ENCODE data around the gene TMEM170A. TPM values are rescaled to one million over a fixed set of nuclear protein-coding genes. Genes with fewer than 3 reads are reported as not detected.
"Not testable (repeated sequence)": the region's sequence is repeated elsewhere in the genome, so short reads cannot be mapped to it uniquely, and the experiment has no call there.

TMEM170A gene
- total and polyA plus RNA-seq, 2 of the 13 experiments (the other 11 are each of a cell fraction or from before 2014, with no cell fraction given), result 35.7 to 39.7 TPM

- peak; percentile 27; the same call in 1 of the 2 replicates for TF ChIP-seq ZNF607 (CRISPR knock-in tag; IDR thresholded peaks at IDR 0.05; ENCODE audit: borderline replicate concordance)
- TF ChIP-seq ZNF580 (CRISPR knock-in tag; IDR thresholded peaks at IDR 0.05; ENCODE audit: borderline replicate concordance, low read depth), result peak; percentile 73; the same call in 1 of the 2 replicates
- TF ChIP-seq ZNF7 (CRISPR knock-in tag; IDR thresholded peaks at IDR 0.05), result 0 out of 2 replicates have a peak, but pooled peaks have one; percentile 8
- peak; percentile 58; the same call in 1 of the 2 replicates for TF ChIP-seq ARID3A (IDR thresholded peaks at IDR 0.05; ENCODE audit: low read depth, low read length)
- peak; percentile 37 for TF ChIP-seq NCOA2 (CRISPR knock-in tag; IDR thresholded peaks at IDR 0.05)
- peak; percentile 61; the same call in 1 of the 2 replicates for TF ChIP-seq LCORL (IDR thresholded peaks at IDR 0.05)
- TF ChIP-seq LCORL (CRISPR knock-in tag; IDR thresholded peaks at IDR 0.05), result not testable (repeated sequence)
- TF ChIP-seq ZNF280D (CRISPR knock-in tag; IDR thresholded peaks at IDR 0.05), result peak; percentile 60; the same call in 1 of the 2 replicates
- 0 out of 2 replicates have a peak, but pooled peaks have one; percentile 44 for TF ChIP-seq NKX3-1 (CRISPR knock-in tag; IDR thresholded peaks at IDR 0.05)
- TF ChIP-seq CCDC6 (CRISPR knock-in tag; IDR thresholded peaks at IDR 0.05), result 0 out of 2 replicates have a peak, but pooled peaks have one; percentile 45
- peak; percentile 26; the same call in 1 of the 2 replicates for TF ChIP-seq WIZ (CRISPR knock-in tag; IDR thresholded peaks at IDR 0.05)
- TF ChIP-seq ZNF761 (CRISPR knock-in tag; conservative IDR thresholded peaks at IDR 0.05), result peak; percentile 56; the same call in 1 of the 2 replicates
- TF ChIP-seq ZBTB43 (CRISPR knock-in tag; conservative IDR thresholded peaks at IDR 0.05), result peak; percentile 80; the same call in 1 of the 2 replicates
- TF ChIP-seq SALL1 (CRISPR knock-in tag; IDR thresholded peaks at IDR 0.05), result peak; percentile 63; the same call in 1 of the 2 replicates
- TF ChIP-seq HNF1B (CRISPR knock-in tag; IDR thresholded peaks at IDR 0.05), result peak; percentile 10; the same call in 1 of the 2 replicates
- TF ChIP-seq POLR2AphosphoS5 (IDR thresholded peaks at IDR 0.05; ENCODE audit: low read depth, low read length), result peak; percentile 42
- TF ChIP-seq TBX2 (CRISPR knock-in tag; IDR thresholded peaks at IDR 0.05; ENCODE audit: borderline replicate concordance), result peak; percentile 96
- 0 out of 2 replicates have a peak, but pooled peaks have one; percentile 61 for TF ChIP-seq IRF9 (CRISPR knock-in tag; IDR thresholded peaks at IDR 0.05; ENCODE audit: borderline replicate concordance)
- 0 out of 2 replicates have a peak, but pooled peaks have one; percentile 11 for TF ChIP-seq SMARCC2 (IDR thresholded peaks at IDR 0.05)
Observed at GRCh38 chr16:75424105-75424762, 40.3 kb downstream of the TMEM170A start (continued).
